Progenitor cell of endocrine pancreas (in vitro differentiated cells): ENCODE data around the gene KCNMA1. TPM values are rescaled to one million over a fixed set of nuclear protein-coding genes. Genes with fewer than 3 reads are reported as not detected.

Source experiments
- DNase-seq: peaks from one replicate; pipeline ENCODE4 v3.0.0; 2021; ENCODE audit warnings: low spot score; ENCODE audit not compliant: unreplicated experiment
- H3K27ac Mint-ChIP-seq: 2 replicates; pipeline ENCODE4 v1.8.0; 2021; ENCODE audit warnings: mild to moderate bottlenecking, moderate library complexity, mixed read lengths
- H3K27me3 Mint-ChIP-seq: 2 replicates; pipeline ENCODE4 v1.8.0; 2021; ENCODE audit warnings: mixed read lengths
- H3K36me3 Mint-ChIP-seq: 2 replicates; pipeline ENCODE4 v1.8.0; 2022; ENCODE audit warnings: mixed read lengths; ENCODE audit not compliant: insufficient read depth
- H3K4me1 Mint-ChIP-seq: 2 replicates; pipeline ENCODE4 v1.8.0; 2021; ENCODE audit warnings: low read depth, mixed read lengths
- H3K4me3 Mint-ChIP-seq: 2 replicates; pipeline ENCODE4 v1.8.0; 2021; ENCODE audit warnings: low read depth, mild to moderate bottlenecking, moderate library complexity, mixed read lengths
- H3K9me3 Mint-ChIP-seq: 2 replicates; pipeline ENCODE4 v1.8.0; 2021; ENCODE audit warnings: low read depth, mixed read lengths
- CTCF ChIP-seq: fragments of 200-600 bp; sonication (generic); IDR thresholded peaks from one replicate; pipeline ENCODE4 v1.5.0; 2021; ENCODE audit warnings: antibody characterized with exemption, mild to moderate bottlenecking; ENCODE audit not compliant: unreplicated experiment
- total RNA-seq: library from RNA; stranded (reverse); gene quantifications from 2 replicates; pipeline ENCODE4 v1.2.1, GENCODE V29; 2021

KCNMA1 gene
- total RNA-seq, 1 donor from 2014 or later: 5.8 TPM

- peaks cover 16% of the 10 kb centered on the region for H3K4me1 Mint-ChIP-seq
- H3K4me3 Mint-ChIP-seq: no peak overlapping the region
- no peaks in the 10 kb centered on the region for H3K36me3 Mint-ChIP-seq
- no peaks in the 10 kb centered on the region for H3K9me3 Mint-ChIP-seq
- H3K27ac Mint-ChIP-seq: no peak overlapping the region
- peaks cover 45% of the 10 kb centered on the region for H3K27me3 Mint-ChIP-seq
- DNase-seq: no peak
- TF ChIP-seq CTCF: no peak
Measured at GRCh38 chr10:77409697-77410471, 227.7 kb downstream of the KCNMA1 start.

- H3K9me3 Mint-ChIP-seq: no peaks in the 10 kb centered on the region
- no peaks in the 10 kb centered on the region for H3K36me3 Mint-ChIP-seq
- H3K4me1 Mint-ChIP-seq: peaks cover 11% of the 10 kb centered on the region
- no peak overlapping the region for H3K27ac Mint-ChIP-seq
- DNase-seq: no peak
- no peak for TF ChIP-seq CTCF
- no peak overlapping the region for H3K4me3 Mint-ChIP-seq
- peaks cover 47% of the 10 kb centered on the region for H3K27me3 Mint-ChIP-seq
Measured at GRCh38 chr10:77408259-77408658, 229.3 kb downstream of the KCNMA1 start.

GRCh38 chr10:77406764-77407430 lies 230.7 kb downstream of the KCNMA1 start:
- Mint-ChIP-seq H3K4me1 (peaks cover 11% of the 10 kb centered on the region), H3K36me3 (no peaks in the 10 kb centered on the region), H3K4me3 (no peak overlapping the region), H3K27ac (no peak overlapping the region), H3K27me3 (peaks cover 59% of the 10 kb centered on the region), H3K9me3 (no peaks in the 10 kb centered on the region)
- no peak for TF ChIP-seq CTCF
- DNase-seq: no peak

- no peaks in the 10 kb centered on the region for H3K9me3 Mint-ChIP-seq
- TF ChIP-seq CTCF: no peak
- no peak overlapping the region for H3K4me3 Mint-ChIP-seq
- peaks cover 11% of the 10 kb centered on the region for H3K4me1 Mint-ChIP-seq
- no peak overlapping the region for H3K27ac Mint-ChIP-seq
- no peak for DNase-seq
- H3K27me3 Mint-ChIP-seq: peaks cover 51% of the 10 kb centered on the region
- H3K36me3 Mint-ChIP-seq: no peaks in the 10 kb centered on the region
Measured at GRCh38 chr10:77405771-77406241, 231.8 kb downstream of the KCNMA1 start.

- peaks cover 9% of the 10 kb centered on the region for H3K4me1 Mint-ChIP-seq
- H3K27me3 Mint-ChIP-seq: peaks cover 44% of the 10 kb centered on the region
- no peak overlapping the region for H3K4me3 Mint-ChIP-seq
- DNase-seq: no peak
- no peaks in the 10 kb centered on the region for H3K36me3 Mint-ChIP-seq
- no peak for TF ChIP-seq CTCF
- H3K27ac Mint-ChIP-seq: no peak overlapping the region
- no peaks in the 10 kb centered on the region for H3K9me3 Mint-ChIP-seq
Measured at GRCh38 chr10:77404810-77405209, 232.8 kb downstream of the KCNMA1 start.
